ENCODE measurements around the gene ATXN1.

The ATXN1 gene

GRCh38 chr6:16403831-16404230 is 357.4 kb downstream of the ATXN1 start:
- no peak overlapping the region for H3K4me2 ChIP-seq (ENCODE audit: insufficient read depth, low read length, poor library complexity, severe bottlenecking)
- H3K4me3 ChIP-seq (ENCODE audit: low read length in 2 of 2): no peak overlapping the region
- no peak overlapping the region for H3K23ac ChIP-seq (ENCODE audit: low read depth, low read length, poor library complexity)
- H4K91ac ChIP-seq (ENCODE audit: low read depth, low read length, poor library complexity): no peak overlapping the region
- no CpG with 5 or more reads among the region's 3 CpGs for WGBS, 2 donors (ENCODE audit: extremely low coverage in 2 of 2, insufficient read length in 2 of 2, insufficient replicate concordance in 1 of 2)
- H4K8ac ChIP-seq (ENCODE audit: low read depth, low read length): no peak overlapping the region
- no peaks in the 10 kb centered on the region for H3K36me3 ChIP-seq (replicated peaks in 1 of 2; ENCODE audit: control insufficient read depth in 2 of 2, insufficient read depth in 2 of 2, low read length in 2 of 2)
- H2AFZ ChIP-seq (ENCODE audit: low read length): no peak overlapping the region
- H3K4ac ChIP-seq (ENCODE audit: low read length): no peak overlapping the region
- H3K14ac ChIP-seq (ENCODE audit: low read length): no peak overlapping the region
- no peak overlapping the region for H2AK5ac ChIP-seq (ENCODE audit: low read depth, low read length)
- DNase-seq (ENCODE audit: low spot score): no peak
- no peaks in the 10 kb centered on the region for H3K79me1 ChIP-seq (ENCODE audit: low read depth, low read length)
- H2BK15ac ChIP-seq (ENCODE audit: low read length): no peak overlapping the region
- no peak overlapping the region for H3K18ac ChIP-seq (ENCODE audit: low read length)
- peaks cover 5 to 14% of the 10 kb centered on the region in 2 donors for H3K4me1 ChIP-seq (ENCODE audit: control insufficient read depth in 2 of 2, insufficient read depth in 1 of 2, low read depth in 1 of 2, low read length in 2 of 2)
- H3K9ac ChIP-seq (ENCODE audit: low read depth, low read length, poor library complexity): no peak overlapping the region
- no peak overlapping the region for H2BK120ac ChIP-seq (ENCODE audit: low read depth, low read length)
- H3K27ac ChIP-seq (replicated peaks; ENCODE audit: low read length): no peak overlapping the region
- H2BK5ac ChIP-seq (ENCODE audit: low read length): no peak overlapping the region
- H3K27me3 ChIP-seq (ENCODE audit: control insufficient read depth in 3 of 3, insufficient read depth in 3 of 3, low read depth in 1 of 3, low read length in 3 of 3): no peaks in the 10 kb centered on the region
- no peaks in the 10 kb centered on the region for H3K9me3 ChIP-seq (replicated peaks in 1 of 2; ENCODE audit: control insufficient read depth in 2 of 2, insufficient read depth in 1 of 2, low read depth in 1 of 2, low read length in 2 of 2)
- H2BK12ac ChIP-seq (ENCODE audit: low read length): no peak overlapping the region

- Histone ChIP-seq H4K91ac (ENCODE audit: low read depth, low read length, poor library complexity) (no peak overlapping the region), H3K4me1 (ENCODE audit: control insufficient read depth in 2 of 2, insufficient read depth in 1 of 2, low read depth in 1 of 2, low read length in 2 of 2) (peaks cover 5 to 14% of the 10 kb centered on the region in 2 donors), H2BK12ac (ENCODE audit: low read length) (no peak overlapping the region), H3K27me3 (ENCODE audit: control insufficient read depth in 3 of 3, insufficient read depth in 3 of 3, low read depth in 1 of 3, low read length in 3 of 3) (no peaks in the 10 kb centered on the region), H2BK120ac (ENCODE audit: low read depth, low read length) (no peak overlapping the region), H3K23ac (ENCODE audit: low read depth, low read length, poor library complexity) (no peak overlapping the region), H3K14ac (ENCODE audit: low read length) (no peak overlapping the region), H3K4me2 (ENCODE audit: insufficient read depth, low read length, poor library complexity, severe bottlenecking) (no peak overlapping the region), H3K36me3 (replicated peaks in 1 of 2; ENCODE audit: control insufficient read depth in 2 of 2, insufficient read depth in 2 of 2, low read length in 2 of 2) (no peaks in the 10 kb centered on the region), H3K4ac (ENCODE audit: low read length) (no peak overlapping the region), H3K9ac (ENCODE audit: low read depth, low read length, poor library complexity) (no peak overlapping the region), H2BK5ac (ENCODE audit: low read length) (no peak overlapping the region), H2AFZ (ENCODE audit: low read length) (no peak overlapping the region), H4K8ac (ENCODE audit: low read depth, low read length) (no peak overlapping the region), H3K4me3 (ENCODE audit: low read length in 2 of 2) (no peak overlapping the region), H2BK15ac (ENCODE audit: low read length) (no peak overlapping the region), H3K18ac (ENCODE audit: low read length) (no peak overlapping the region), H2AK5ac (ENCODE audit: low read depth, low read length) (no peak overlapping the region), H3K9me3 (replicated peaks in 1 of 2; ENCODE audit: control insufficient read depth in 2 of 2, insufficient read depth in 1 of 2, low read depth in 1 of 2, low read length in 2 of 2) (no peaks in the 10 kb centered on the region), H3K79me1 (ENCODE audit: low read depth, low read length) (no peaks in the 10 kb centered on the region), H3K27ac (replicated peaks; ENCODE audit: low read length) (no peak overlapping the region)
- DNase-seq (ENCODE audit: low spot score): no peak
- no CpG with 5 or more reads among the region's 2 CpGs for WGBS, 2 donors (ENCODE audit: extremely low coverage in 2 of 2, insufficient read length in 2 of 2, insufficient replicate concordance in 1 of 2)
These were observed 358.7 kb downstream of the ATXN1 start for GRCh38 chr6:16402581-16402900.

- Histone ChIP-seq H3K4me2 (ENCODE audit: insufficient read depth, low read length, poor library complexity, severe bottlenecking) (no peak overlapping the region), H2AK5ac (ENCODE audit: low read depth, low read length) (no peak overlapping the region), H3K9me3 (replicated peaks in 1 of 2; ENCODE audit: control insufficient read depth in 2 of 2, insufficient read depth in 1 of 2, low read depth in 1 of 2, low read length in 2 of 2) (no peaks in the 10 kb centered on the region), H3K4ac (ENCODE audit: low read length) (no peak overlapping the region), H2BK5ac (ENCODE audit: low read length) (no peak overlapping the region), H3K36me3 (replicated peaks in 1 of 2; ENCODE audit: control insufficient read depth in 2 of 2, insufficient read depth in 2 of 2, low read length in 2 of 2) (no peaks in the 10 kb centered on the region), H3K79me1 (ENCODE audit: low read depth, low read length) (no peaks in the 10 kb centered on the region), H4K91ac (ENCODE audit: low read depth, low read length, poor library complexity) (no peak overlapping the region), H3K4me3 (ENCODE audit: low read length in 2 of 2) (no peak overlapping the region), H3K9ac (ENCODE audit: low read depth, low read length, poor library complexity) (no peak overlapping the region), H3K18ac (ENCODE audit: low read length) (no peak overlapping the region), H4K8ac (ENCODE audit: low read depth, low read length) (no peak overlapping the region), H3K23ac (ENCODE audit: low read depth, low read length, poor library complexity) (no peak overlapping the region), H3K27ac (replicated peaks; ENCODE audit: low read length) (no peak overlapping the region), H3K4me1 (ENCODE audit: control insufficient read depth in 2 of 2, insufficient read depth in 1 of 2, low read depth in 1 of 2, low read length in 2 of 2) (peaks cover 5 to 14% of the 10 kb centered on the region in 2 donors), H3K27me3 (ENCODE audit: control insufficient read depth in 3 of 3, insufficient read depth in 3 of 3, low read depth in 1 of 3, low read length in 3 of 3) (no peaks in the 10 kb centered on the region), H2BK15ac (ENCODE audit: low read length) (no peak overlapping the region), H2AFZ (ENCODE audit: low read length) (no peak overlapping the region), H3K14ac (ENCODE audit: low read length) (no peak overlapping the region), H2BK120ac (ENCODE audit: low read depth, low read length) (no peak overlapping the region), H2BK12ac (ENCODE audit: low read length) (no peak overlapping the region)
- DNase-seq (ENCODE audit: low spot score): no peak
- no CpG with 5 or more reads among the region's 3 CpGs for WGBS, 2 donors (ENCODE audit: extremely low coverage in 2 of 2, insufficient read length in 2 of 2, insufficient replicate concordance in 1 of 2)
These were observed 361.0 kb downstream of the ATXN1 start for GRCh38 chr6:16400248-16400760.

GRCh38 chr6:16399695-16400094 is 361.6 kb downstream of the ATXN1 start:
- Histone ChIP-seq H2BK120ac (ENCODE audit: low read depth, low read length) (no peak overlapping the region), H3K79me1 (ENCODE audit: low read depth, low read length) (no peaks in the 10 kb centered on the region), H3K9me3 (replicated peaks in 1 of 2; ENCODE audit: control insufficient read depth in 2 of 2, insufficient read depth in 1 of 2, low read depth in 1 of 2, low read length in 2 of 2) (no peaks in the 10 kb centered on the region), H3K4me2 (ENCODE audit: insufficient read depth, low read length, poor library complexity, severe bottlenecking) (no peak overlapping the region), H3K18ac (ENCODE audit: low read length) (no peak overlapping the region), H2BK15ac (ENCODE audit: low read length) (no peak overlapping the region), H3K27ac (replicated peaks; ENCODE audit: low read length) (no peak overlapping the region), H2AFZ (ENCODE audit: low read length) (no peak overlapping the region), H3K14ac (ENCODE audit: low read length) (no peak overlapping the region), H3K36me3 (replicated peaks in 1 of 2; ENCODE audit: control insufficient read depth in 2 of 2, insufficient read depth in 2 of 2, low read length in 2 of 2) (no peaks in the 10 kb centered on the region), H3K23ac (ENCODE audit: low read depth, low read length, poor library complexity) (no peak overlapping the region), H3K4ac (ENCODE audit: low read length) (no peak overlapping the region), H3K9ac (ENCODE audit: low read depth, low read length, poor library complexity) (no peak overlapping the region), H2BK12ac (ENCODE audit: low read length) (no peak overlapping the region), H3K27me3 (ENCODE audit: control insufficient read depth in 3 of 3, insufficient read depth in 3 of 3, low read depth in 1 of 3, low read length in 3 of 3) (no peaks in the 10 kb centered on the region), H4K8ac (ENCODE audit: low read depth, low read length) (no peak overlapping the region), H2BK5ac (ENCODE audit: low read length) (no peak overlapping the region), H3K4me1 (ENCODE audit: control insufficient read depth in 2 of 2, insufficient read depth in 1 of 2, low read depth in 1 of 2, low read length in 2 of 2) (peaks cover 5 to 14% of the 10 kb centered on the region in 2 donors), H3K4me3 (ENCODE audit: low read length in 2 of 2) (no peak overlapping the region), H2AK5ac (ENCODE audit: low read depth, low read length) (no peak overlapping the region), H4K91ac (ENCODE audit: low read depth, low read length, poor library complexity) (no peak overlapping the region)
- DNase-seq (ENCODE audit: low spot score): no peak
- WGBS, 2 donors (ENCODE audit: extremely low coverage in 2 of 2, insufficient read length in 2 of 2, insufficient replicate concordance in 1 of 2): no CpG with 5 or more reads among the region's 5 CpGs
